Chondrocyte (in vitro differentiated cells): Measurements from ENCODE around the gene SLC39A3. TPM values are rescaled to one million over a fixed set of nuclear protein-coding genes. Genes with fewer than 3 reads are reported as not detected.

Experiments
- DNase-seq: peaks from one replicate; pipeline ENCODE4 v3.0.0; 2021; ENCODE audit warnings: mixed read lengths, low spot score
- H3K27ac Mint-ChIP-seq: one replicate; pipeline ENCODE4 v1.8.0; 2021; ENCODE audit warnings: mild to moderate bottlenecking, moderate library complexity, mixed read lengths; ENCODE audit not compliant: unreplicated experiment
- H3K27me3 Mint-ChIP-seq: 2 replicates; pipeline ENCODE4 v1.8.0; 2021; ENCODE audit warnings: low read depth, mixed read lengths
- H3K36me3 Mint-ChIP-seq: 2 replicates; pipeline ENCODE4 v1.8.0; 2021; ENCODE audit warnings: low read depth, mixed read lengths
- H3K4me1 Mint-ChIP-seq: 2 replicates; pipeline ENCODE4 v1.8.0; 2021; ENCODE audit warnings: low read depth, mild to moderate bottlenecking, mixed read lengths
- H3K4me3 Mint-ChIP-seq: one replicate; pipeline ENCODE4 v1.8.0; 2021; ENCODE audit warnings: mild to moderate bottlenecking, moderate library complexity, mixed read lengths; ENCODE audit not compliant: unreplicated experiment
- H3K9me3 Mint-ChIP-seq: 2 replicates; pipeline ENCODE4 v1.8.0; 2021; ENCODE audit warnings: low read depth, mixed read lengths
- CTCF ChIP-seq: fragments of 200-600 bp; sonication (generic); IDR thresholded peaks from 2 replicates; pipeline ENCODE4 v1.5.0; 2021; ENCODE audit warnings: antibody characterized with exemption, mild to moderate bottlenecking, moderate library complexity
- total RNA-seq: library from RNA; stranded (reverse); gene quantifications from 3 replicates; pipeline ENCODE4 v1.2.1, GENCODE V29; 2021

SLC39A3 gene
- total RNA-seq, 1 donor from 2014 or later: 32.7 TPM

- Mint-ChIP-seq H3K27ac (no peak overlapping the region), H3K4me3 (no peak overlapping the region), H3K36me3 (peaks cover 5% of the 10 kb centered on the region), H3K27me3 (no peaks in the 10 kb centered on the region), H3K4me1 (no peaks in the 10 kb centered on the region), H3K9me3 (no peaks in the 10 kb centered on the region)
- DNase-seq: no peak
- no peak for TF ChIP-seq CTCF
These were observed 23.1 kb upstream of the SLC39A3 start for GRCh38 chr19:2762783-2763496.

- H3K27me3 Mint-ChIP-seq: no peaks in the 10 kb centered on the region
- H3K9me3 Mint-ChIP-seq: no peaks in the 10 kb centered on the region
- DNase-seq: no peak
- H3K36me3 Mint-ChIP-seq: peaks cover 7% of the 10 kb centered on the region
- no peak overlapping the region for H3K27ac Mint-ChIP-seq
- no peak for TF ChIP-seq CTCF
- no peak overlapping the region for H3K4me3 Mint-ChIP-seq
- H3K4me1 Mint-ChIP-seq: no peaks in the 10 kb centered on the region
These were observed 22.3 kb upstream of the SLC39A3 start for GRCh38 chr19:2761876-2762782.

GRCh38 chr19:2761309-2761677 is 21.5 kb upstream of the SLC39A3 start:
- Mint-ChIP-seq H3K4me1 (no peaks in the 10 kb centered on the region), H3K27me3 (no peaks in the 10 kb centered on the region), H3K36me3 (peaks cover 6% of the 10 kb centered on the region), H3K4me3 (no peak overlapping the region), H3K9me3 (no peaks in the 10 kb centered on the region), H3K27ac (no peak overlapping the region)
- TF ChIP-seq CTCF: no peak
- DNase-seq: no peak

- H3K9me3 Mint-ChIP-seq: no peaks in the 10 kb centered on the region
- H3K4me1 Mint-ChIP-seq: no peaks in the 10 kb centered on the region
- H3K4me3 Mint-ChIP-seq: no peak overlapping the region
- DNase-seq: no peak
- TF ChIP-seq CTCF: no peak
- peaks cover 6% of the 10 kb centered on the region for H3K36me3 Mint-ChIP-seq
- no peaks in the 10 kb centered on the region for H3K27me3 Mint-ChIP-seq
- H3K27ac Mint-ChIP-seq: no peak overlapping the region
These were observed 20.1 kb upstream of the SLC39A3 start for GRCh38 chr19:2759965-2760364.

GRCh38 chr19:2759362-2759761 is 19.5 kb upstream of the SLC39A3 start:
- Mint-ChIP-seq H3K9me3 (no peaks in the 10 kb centered on the region), H3K27me3 (no peaks in the 10 kb centered on the region), H3K27ac (no peak overlapping the region), H3K4me1 (no peaks in the 10 kb centered on the region), H3K4me3 (no peak overlapping the region), H3K36me3 (peaks cover 6% of the 10 kb centered on the region)
- DNase-seq: no peak
- no peak for TF ChIP-seq CTCF
